GM19193 (cell line): ENCODE results near the gene ICAM1.

Experiments
- POLR2A ChIP-seq: IDR thresholded peaks from 4 replicates; pipeline ENCODE4 v1.6.1; 2011; ENCODE audit not compliant: insufficient read depth, insufficient read length; ENCODE audit errors: extremely low read depth

ICAM1 gene

DNA sequence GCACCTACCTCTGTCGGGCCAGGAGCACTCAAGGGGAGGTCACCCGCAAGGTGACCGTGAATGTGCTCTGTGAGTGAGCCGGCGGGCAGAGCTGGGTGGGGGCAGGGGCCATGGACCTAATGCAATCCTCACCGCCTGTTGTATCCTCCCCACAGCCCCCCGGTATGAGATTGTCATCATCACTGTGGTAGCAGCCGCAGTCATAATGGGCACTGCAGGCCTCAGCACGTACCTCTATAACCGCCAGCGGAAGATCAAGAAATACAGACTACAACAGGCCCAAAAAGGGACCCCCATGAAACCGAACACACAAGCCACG, 14.0 kb downstream of the ICAM1 start:
- no peak for TF ChIP-seq POLR2A

DNA sequence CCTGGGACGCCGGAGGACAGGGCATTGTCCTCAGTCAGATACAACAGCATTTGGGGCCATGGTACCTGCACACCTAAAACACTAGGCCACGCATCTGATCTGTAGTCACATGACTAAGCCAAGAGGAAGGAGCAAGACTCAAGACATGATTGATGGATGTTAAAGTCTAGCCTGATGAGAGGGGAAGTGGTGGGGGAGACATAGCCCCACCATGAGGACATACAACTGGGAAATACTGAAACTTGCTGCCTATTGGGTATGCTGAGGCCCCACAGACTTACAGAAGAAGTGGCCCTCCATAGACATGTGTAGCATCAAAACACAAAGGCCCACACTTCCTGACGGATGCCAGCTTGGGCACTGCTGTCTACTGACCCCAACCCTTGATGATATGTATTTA, 14.5 kb downstream of the ICAM1 start:
- TF ChIP-seq POLR2A: peak; percentile 20

DNA sequence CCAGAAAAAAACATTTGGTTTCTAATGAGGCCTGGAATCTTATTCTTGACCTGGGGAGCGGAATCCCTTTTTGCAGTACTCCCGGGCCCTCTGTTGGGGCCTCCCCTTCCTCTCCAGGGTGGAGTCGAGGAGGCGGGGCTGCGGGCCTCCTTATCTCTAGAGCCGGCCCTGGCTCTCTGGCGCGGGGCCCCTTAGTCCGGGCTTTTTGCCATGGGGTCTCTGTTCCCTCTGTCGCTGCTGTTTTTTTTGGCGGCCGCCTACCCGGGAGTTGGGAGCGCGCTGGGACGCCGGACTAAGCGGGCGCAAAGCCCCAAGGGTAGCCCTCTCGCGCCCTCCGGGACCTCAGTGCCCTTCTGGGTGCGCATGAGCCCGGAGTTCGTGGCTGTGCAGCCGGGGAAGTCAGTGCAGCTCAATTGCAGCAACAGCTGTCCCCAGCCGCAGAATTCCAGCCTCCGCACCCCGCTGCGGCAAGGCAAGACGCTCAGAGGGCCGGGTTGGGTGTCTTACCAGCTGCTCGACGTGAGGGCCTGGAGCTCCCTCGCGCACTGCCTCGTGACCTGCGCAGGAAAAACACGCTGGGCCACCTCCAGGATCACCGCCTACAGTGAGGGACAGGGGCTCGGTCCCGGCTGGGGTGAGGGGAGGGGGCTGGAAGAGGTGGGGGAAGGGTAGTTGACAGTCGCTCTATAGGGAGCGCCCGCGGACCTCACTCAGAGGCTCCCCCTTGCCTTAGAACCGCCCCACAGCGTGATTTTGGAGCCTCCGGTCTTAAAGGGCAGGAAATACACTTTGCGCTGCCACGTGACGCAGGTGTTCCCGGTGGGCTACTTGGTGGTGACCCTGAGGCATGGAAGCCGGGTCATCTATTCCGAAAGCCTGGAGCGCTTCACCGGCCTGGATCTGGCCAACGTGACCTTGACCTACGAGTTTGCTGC, 16.1 kb downstream of the ICAM1 start, which contains the start of gene ICAM4:
Gene ICAM4 (plus strand): TSS at position 153 of the 935 bp plus-strand sequence. CDS start 58 bp downstream, at position 211.
- TF ChIP-seq POLR2A: no peak

GRCh38 chr19:10288662-10289166, 17.8 kb downstream of the ICAM1 start:
- no peak for TF ChIP-seq POLR2A

DNA sequence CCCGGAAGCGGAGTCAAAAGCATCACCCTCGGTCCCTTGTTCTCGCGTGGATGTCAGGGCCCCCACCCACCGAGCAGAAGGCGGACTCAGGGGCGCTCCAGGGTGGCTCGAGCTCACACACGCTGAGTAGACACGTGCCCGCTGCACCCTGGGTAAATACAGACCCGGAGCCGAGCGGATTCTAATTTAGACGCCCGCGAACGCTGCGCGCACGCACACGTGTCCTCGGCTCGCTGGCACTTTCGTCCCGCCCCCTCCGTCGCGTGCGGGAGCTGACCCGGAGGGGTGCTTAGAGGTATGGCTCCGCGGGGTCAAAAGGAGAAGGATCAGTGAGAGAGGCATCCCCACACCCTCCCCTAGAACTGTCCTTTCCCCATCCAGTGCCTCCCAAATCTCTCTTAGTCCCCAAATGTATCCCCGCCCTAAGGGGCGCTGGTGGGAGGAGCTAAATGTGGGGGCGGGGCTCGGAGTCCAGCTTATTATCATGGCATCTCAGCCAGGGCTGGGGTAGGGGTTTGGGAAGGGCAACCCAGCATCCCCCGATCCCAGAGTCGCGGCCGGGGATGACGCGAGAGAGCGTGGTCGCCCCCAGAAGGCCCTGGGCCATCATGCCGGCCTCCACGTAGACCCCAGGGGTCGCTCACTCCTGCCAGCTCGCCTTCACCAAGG, 18.4 kb downstream of the ICAM1 start:
- TF ChIP-seq POLR2A: peak; percentile 27

GRCh38 chr19:10289836-10290356, 19.0 kb downstream of the ICAM1 start, which contains the start of gene ICAM5:
Gene ICAM5, plus strand, starts transcription at chr19:10289952. Its CDS starts 92 bp downstream, at chr19:10290044.
- TF ChIP-seq POLR2A: no peak

- no peak for TF ChIP-seq POLR2A
Observed at GRCh38 chr19:10290357-10290875, 19.5 kb downstream of the ICAM1 start.

GRCh38 chr19:10290876-10291553, 20.1 kb downstream of the ICAM1 start:
- TF ChIP-seq POLR2A: no peak

- no peak for TF ChIP-seq POLR2A
Observed at GRCh38 chr19:10291554-10292205, 20.8 kb downstream of the ICAM1 start.

GRCh38 chr19:10292206-10292788, 21.4 kb downstream of the ICAM1 start:
- no peak for TF ChIP-seq POLR2A

- TF ChIP-seq POLR2A: no peak
Observed at GRCh38 chr19:10292789-10293636, 22.1 kb downstream of the ICAM1 start.

GRCh38 chr19:10293637-10294367, 22.9 kb downstream of the ICAM1 start:
- no peak for TF ChIP-seq POLR2A
